HCT116 (cell line): ENCODE measurements around the gene MYL3. TPM values are rescaled to one million over a fixed set of nuclear protein-coding genes. Genes with fewer than 3 reads are reported as not detected.

Source experiments
- ATAC-seq: fragments of 200-7000 bp; cut with Tn5 transposase; 2 replicates; pipeline ENCODE4 v1.9.1; 2020; ENCODE audit warnings: mild to moderate bottlenecking, moderate library complexity
- BruUV-seq: library from RNA; stranded (reverse); fragments of 400-500 nt; replicated peaks from 2 replicates; lab custom pipeline; 2021; lab: Mats Ljungman, UMichigan
- CTCF ChIA-PET: fragments of 300-600 bp; sonication (Branson Sonifier 250); formaldehyde crosslinking; loops from one replicate; lab custom pipeline; 2021; ENCODE audit warnings: antibody characterized with exemption; lab: Charles Lee
- POLR2A ChIA-PET: fragments of 300-600, 350-600 bp; sonication (Branson Sonifier 250); formaldehyde crosslinking; loops from one replicate; lab custom pipeline; 2021; ENCODE audit warnings: antibody characterized with exemption; lab: Charles Lee
- RAD21 ChIA-PET, 2 experiments: fragments of 300-600 bp; sonication (Branson Sonifier 250); formaldehyde crosslinking; loops; one replicate each; lab custom pipeline; 2023; ENCODE audit warnings: low total read pairs in 2 of 2; ENCODE audit not compliant: uncharacterized antibody in 2 of 2, unreplicated experiment in 2 of 2, low non-redundant PET in 1 of 2; lab: Charles Lee
- DNase-seq: peaks from one replicate; pipeline ENCODE4 v3.0.0-alpha.2; 2010; ENCODE audit warnings: low read depth, low spot score
- H2AFZ ChIP-seq: fragments of 200-600 bp; shearing (Covaris generic), sonication (generic); 2 replicates; pipeline ENCODE4 v1.6.1; 2017; ENCODE audit warnings: low read depth, mixed run types, mixed read lengths, antibody characterized with exemption, low read length; ENCODE audit not compliant: poor library complexity, severe bottlenecking
- H3K27ac ChIP-seq: 2 replicates; pipeline ENCODE4 v1.5.1; 2012; ENCODE audit warnings: low read depth, low read length
- H3K27me3 ChIP-seq: fragments of 200-600 bp; sonication (generic); 2 replicates; pipeline ENCODE4 v1.6.1; 2016; ENCODE audit warnings: mixed run types, low read length, mixed read lengths; ENCODE audit not compliant: insufficient read depth
- H3K36me3 ChIP-seq, 2 experiments: fragments of 200-500 bp in 1 of 2; fragments of 200-600 bp in 1 of 2; sonication (Bioruptor generic) in 1 of 2; sonication (generic) in 1 of 2; 2 replicates each; pipeline versions ENCODE4 v1.5.1 to v1.6.1; 2014 to 2016; ENCODE audit warnings: low read length in 2 of 2, inconsistent platforms in 1 of 2, mixed read lengths in 1 of 2, mixed run types in 1 of 2; ENCODE audit not compliant: insufficient read depth in 2 of 2, control insufficient read depth in 1 of 2
- H3K4me1 ChIP-seq, 2 experiments: fragments of 200-600 bp in 1 of 2; sonication (generic) in 1 of 2; 2 replicates each; pipeline versions ENCODE4 v1.5.1 to v1.6.1; 2012 to 2017; ENCODE audit warnings: low read length in 2 of 2, inconsistent platforms in 1 of 2, mild to moderate bottlenecking in 1 of 2, mixed read lengths in 1 of 2, mixed run types in 1 of 2, moderate library complexity in 1 of 2; ENCODE audit not compliant: insufficient read depth in 2 of 2, control insufficient read depth in 1 of 2
- H3K4me2 ChIP-seq: fragments of 200-600 bp; sonication (generic); 2 replicates; pipeline ENCODE4 v1.6.1; 2017; ENCODE audit warnings: mixed run types, low read length, mixed read lengths
- H3K4me3 ChIP-seq, 2 experiments: fragments of 200-600 bp in 1 of 2; sonication (generic) in 1 of 2; replicated peaks in 1 of 2; 2 replicates each; pipeline ENCODE4 v1.5.1; 2011 to 2016; ENCODE audit warnings: low read length in 2 of 2, control low read depth in 1 of 2, low read depth in 1 of 2, mild to moderate bottlenecking in 1 of 2, mixed read lengths in 1 of 2, mixed run types in 1 of 2
- H3K79me2 ChIP-seq: fragments of 200-600 bp; sonication (generic); 2 replicates; pipeline ENCODE4 v1.6.1; 2017; ENCODE audit warnings: mild to moderate bottlenecking, mixed run types, low read length, moderate library complexity, mixed read lengths; ENCODE audit not compliant: insufficient read depth
- H3K9ac ChIP-seq: fragments of 200-600 bp; sonication (generic); 2 replicates; pipeline ENCODE4 v1.6.1; 2016; ENCODE audit warnings: low read length, mixed read lengths
- H3K9me2 ChIP-seq: fragments of 200-600 bp; sonication (generic), shearing (Covaris generic); 2 replicates; pipeline ENCODE4 v1.6.1; 2017; ENCODE audit warnings: mixed run types, mild to moderate bottlenecking, moderate library complexity; ENCODE audit not compliant: insufficient read depth
- H3K9me3 ChIP-seq, 2 experiments: fragments of 200-500 bp in 1 of 2; fragments of 200-600 bp in 1 of 2; sonication (Bioruptor generic) in 1 of 2; sonication (generic) in 1 of 2; 2 replicates each; pipeline ENCODE4 v1.6.1; 2014 to 2017; ENCODE audit warnings: low read length in 2 of 2, mixed read lengths in 2 of 2, inconsistent platforms in 1 of 2, low read depth in 1 of 2, mild to moderate bottlenecking in 1 of 2, mixed run types in 1 of 2, moderate library complexity in 1 of 2; ENCODE audit not compliant: control insufficient read depth in 1 of 2, insufficient read depth in 1 of 2
- H4K20me1 ChIP-seq: fragments of 200-600 bp; sonication (generic), shearing (Covaris generic); 2 replicates; pipeline ENCODE4 v1.6.1; 2017; ENCODE audit warnings: mixed run types, mild to moderate bottlenecking, moderate library complexity; ENCODE audit not compliant: insufficient read depth
- CTCF ChIP-seq, 3 experiments: fragments of 200-600 bp in 1 of 3; sonication (generic) in 1 of 3; IDR thresholded peaks in 2 of 3; conservative IDR thresholded peaks in 1 of 3; 2 replicates each; pipeline ENCODE4 v1.5.1; 2012 to 2017; ENCODE audit warnings: low read depth in 2 of 3, low read length in 2 of 3, antibody characterized with exemption in 1 of 3, borderline replicate concordance in 1 of 3, control low read depth in 1 of 3, mild to moderate bottlenecking in 1 of 3, mixed read lengths in 1 of 3, mixed run types in 1 of 3, moderate library complexity in 1 of 3; ENCODE audit not compliant: insufficient read depth in 1 of 3
- EGR1 ChIP-seq: IDR thresholded peaks from 2 replicates; pipeline ENCODE4 v1.6.1; 2012; ENCODE audit warnings: low read depth
- EZH2 ChIP-seq: fragments of 200-600 bp; sonication (generic); IDR thresholded peaks from 2 replicates; pipeline ENCODE4 v1.6.1; 2017; ENCODE audit warnings: antibody characterized with exemption, mixed run types
- EZH2phosphoT487 ChIP-seq: fragments of 200-600 bp; IDR thresholded peaks from 2 replicates; pipeline ENCODE4 v1.6.1; 2018; ENCODE audit warnings: antibody characterized with exemption, borderline replicate concordance
- SIN3A ChIP-seq: IDR thresholded peaks from 2 replicates; pipeline ENCODE4 v1.6.1; 2012; ENCODE audit warnings: low read depth
- SP1 ChIP-seq: IDR thresholded peaks from 2 replicates; pipeline ENCODE4 v1.6.1; 2012; ENCODE audit warnings: low read depth
- SRF ChIP-seq: IDR thresholded peaks from 2 replicates; pipeline ENCODE4 v1.6.1; 2012; ENCODE audit warnings: low read depth
- ZFX ChIP-seq: fragments of 450-650 bp; IDR thresholded peaks from 2 replicates; pipeline ENCODE4 v1.6.1; 2017
- ZNF274 ChIP-seq: fragments of 200-500 bp; sonication (Bioruptor generic); IDR thresholded peaks from 2 replicates; pipeline ENCODE4 v1.6.1; 2014; ENCODE audit warnings: mild to moderate bottlenecking, low read depth, low read length, inconsistent platforms
- intact Hi-C: fragments of 100-400 bp; cut with micrococcal nuclease; formaldehyde crosslinking; loops from 2 replicates; pipeline ENCODE4 v1.10.0; 2022
- total RNA-seq: library from RNA; stranded (reverse); gene quantifications from one replicate; pipeline ENCODE4 v1.2.1, GENCODE V29; 2021; ENCODE audit not compliant: unreplicated experiment

MYL3 gene
- total RNA-seq, 1 experiment from 2014 or later: not detected

- CTCF ChIA-PET: no interaction called here
Observed at GRCh38 chr3:46820852-46821251, 42.4 kb downstream of the MYL3 start.

More at GRCh38 chr3:46820852-46821251, 42.4 kb downstream of the MYL3 start:
- ChIA-PET RAD21 (no interaction called here), POLR2A (no interaction called here)
- Histone ChIP-seq H2AFZ (no peak overlapping the region), H3K4me3 (no peak overlapping the region), H3K27ac (no peak overlapping the region), H3K9me2 (no peaks in the 10 kb centered on the region), H3K4me2 (no peak overlapping the region), H3K27me3 (no peaks in the 10 kb centered on the region), H4K20me1 (no peaks in the 10 kb centered on the region), H3K79me2 (no peaks in the 10 kb centered on the region), H3K9ac (no peak overlapping the region), H3K36me3 (no peaks in the 10 kb centered on the region), H3K4me1 (no peaks in the 10 kb centered on the region), H3K9me3 (peaks cover 6 to 8% of the 10 kb centered on the region in 2 experiments; a peak in 3 of 4 replicates)
- DNase-seq (no peak), ATAC-seq (no peak)
- intact Hi-C loops: no loop called here
- BruUV-seq: no TSS peak
- no peak for TF ChIP-seq SRF
- TF ChIP-seq EZH2: no peak
- TF ChIP-seq ZNF274: no peak
- TF ChIP-seq SP1: no peak
- TF ChIP-seq CTCF (IDR thresholded peaks at IDR 0.05 in 2 of 3, conservative IDR thresholded peaks at IDR 0.05 in 1 of 3; ENCODE audit: borderline replicate concordance in 1 of 3, insufficient read depth in 1 of 3, low read depth in 2 of 3, low read length in 2 of 3): no peak
- TF ChIP-seq EZH2phosphoT487: no peak
- no peak for TF ChIP-seq SIN3A
- TF ChIP-seq EGR1: no peak
- no peak for TF ChIP-seq ZFX
